NT2/D1 (cell line): ENCODE results near the gene FAM241A.
"Not testable (repeated sequence)": the region's sequence is repeated elsewhere in the genome, so short reads cannot be mapped to it uniquely, and the experiment has no call there.

ENCODE experiments used
- DNase-seq: peaks from one replicate; pipeline ENCODE4 v3.0.0-alpha.2; 2011; ENCODE audit warnings: low read depth, low spot score
- H3K27me3 ChIP-seq: 2 replicates; pipeline ENCODE4 v1.6.0; 2011; ENCODE audit warnings: mild to moderate bottlenecking; ENCODE audit not compliant: insufficient read length, insufficient read depth
- H3K36me3 ChIP-seq: 2 replicates; pipeline ENCODE4 v1.6.1; 2011; ENCODE audit warnings: mild to moderate bottlenecking, low read length, mixed read lengths; ENCODE audit not compliant: insufficient read depth, insufficient read length
- H3K4me1 ChIP-seq: 2 replicates; pipeline ENCODE4 v1.5.1; 2011; ENCODE audit not compliant: insufficient read depth, insufficient read length
- H3K4me3 ChIP-seq: 2 replicates; pipeline ENCODE4 v1.5.1; 2011; ENCODE audit warnings: low read depth; ENCODE audit not compliant: insufficient read length
- H3K9ac ChIP-seq: 2 replicates; pipeline ENCODE4 v1.6.0; 2011; ENCODE audit warnings: low read depth; ENCODE audit not compliant: insufficient read length
- H3K9me3 ChIP-seq: 2 replicates; pipeline ENCODE4 v1.5.1; 2011; ENCODE audit warnings: mild to moderate bottlenecking, low read length; ENCODE audit not compliant: insufficient read depth
- SUZ12 ChIP-seq: IDR thresholded peaks from 2 replicates; pipeline ENCODE4 v1.6.1; 2011; ENCODE audit not compliant: insufficient read length, insufficient read depth; ENCODE audit errors: extremely low read depth
- YY1 ChIP-seq: IDR thresholded peaks from 2 replicates; pipeline ENCODE4 v1.6.1; 2011; ENCODE audit not compliant: insufficient read length, insufficient read depth
- ZNF274 ChIP-seq: IDR thresholded peaks from 2 replicates; pipeline ENCODE4 v1.6.1; 2011; ENCODE audit warnings: mild to moderate bottlenecking, low read depth, low read length

Gene FAM241A

GRCh38 chr4:112150920-112151319 is 5.7 kb downstream of the FAM241A start:
- Histone ChIP-seq H3K9me3 (no peaks in the 10 kb centered on the region), H3K27me3 (peaks cover 26% of the 10 kb centered on the region), H3K4me3 (no peak overlapping the region), H3K36me3 (no peaks in the 10 kb centered on the region), H3K4me1 (no peaks in the 10 kb centered on the region), H3K9ac (no peak overlapping the region)
- no peak for DNase-seq
- TF ChIP-seq ZNF274, result no peak
- TF ChIP-seq SUZ12, result no peak
- no peak for TF ChIP-seq YY1

- H3K36me3 ChIP-seq, result no peaks in the 10 kb centered on the region
- no peaks in the 10 kb centered on the region for H3K9me3 ChIP-seq
- peaks cover 10% of the 10 kb centered on the region for H3K27me3 ChIP-seq
- no peak for DNase-seq
- no peak overlapping the region for H3K9ac ChIP-seq
- no peak overlapping the region for H3K4me3 ChIP-seq
- no peaks in the 10 kb centered on the region for H3K4me1 ChIP-seq
- TF ChIP-seq YY1 (no peak), SUZ12 (no peak)
Observed at GRCh38 chr4:112152521-112152920, 7.3 kb downstream of the FAM241A start.

GRCh38 chr4:112153211-112153791 is 8.0 kb downstream of the FAM241A start:
- TF ChIP-seq ZNF274, result no peak
- no peak for TF ChIP-seq SUZ12
- no peak for TF ChIP-seq YY1
- Histone ChIP-seq H3K9ac (no peak overlapping the region), H3K36me3 (no peaks in the 10 kb centered on the region), H3K9me3 (no peaks in the 10 kb centered on the region), H3K4me1 (no peaks in the 10 kb centered on the region), H3K27me3 (peaks cover 4% of the 10 kb centered on the region), H3K4me3 (no peak overlapping the region)
- DNase-seq, result no peak

GRCh38 chr4:112156112-112156511 is 10.9 kb downstream of the FAM241A start:
- Histone ChIP-seq H3K27me3 (no peaks in the 10 kb centered on the region), H3K9me3 (no peaks in the 10 kb centered on the region), H3K4me1 (no peaks in the 10 kb centered on the region), H3K9ac (no peak overlapping the region), H3K4me3 (no peak overlapping the region), H3K36me3 (no peaks in the 10 kb centered on the region)
- DNase-seq, result no peak
- TF ChIP-seq SUZ12 (no peak), ZNF274 (no peak), YY1 (no peak)

GRCh38 chr4:112156553-112156952 is 11.3 kb downstream of the FAM241A start:
- H3K36me3 ChIP-seq, result no peaks in the 10 kb centered on the region
- DNase-seq, result no peak
- no peak overlapping the region for H3K9ac ChIP-seq
- H3K9me3 ChIP-seq, result no peaks in the 10 kb centered on the region
- TF ChIP-seq SUZ12 (no peak), YY1 (no peak), ZNF274 (no peak)
- no peak overlapping the region for H3K4me3 ChIP-seq
- no peaks in the 10 kb centered on the region for H3K4me1 ChIP-seq
- H3K27me3 ChIP-seq, result no peaks in the 10 kb centered on the region

GRCh38 chr4:112163706-112164105 is 18.5 kb downstream of the FAM241A start:
- not testable (repeated sequence) for DNase-seq, H3K27me3 ChIP-seq, H3K36me3 ChIP-seq, H3K4me3 ChIP-seq, H3K4me1 ChIP-seq, H3K9ac ChIP-seq, H3K9me3 ChIP-seq

GRCh38 chr4:112167794-112168193 is 22.5 kb downstream of the FAM241A start:
- no peak for TF ChIP-seq ZNF274
- no peak for TF ChIP-seq YY1
- TF ChIP-seq SUZ12, result no peak
- Histone ChIP-seq H3K27me3 (no peaks in the 10 kb centered on the region), H3K36me3 (no peaks in the 10 kb centered on the region), H3K4me1 (no peaks in the 10 kb centered on the region), H3K9me3 (no peaks in the 10 kb centered on the region), H3K4me3 (no peak overlapping the region), H3K9ac (no peak overlapping the region)
- DNase-seq, result no peak
